HG02571 (cell line): Measurements from ENCODE around the gene ANKS1A.

Experiments used
- ATAC-seq: cut with Tn5 transposase; IDR thresholded peaks from one replicate; pipeline ENCODE4 v1.9.1; 2021; ENCODE audit warnings: mild to moderate bottlenecking, moderate library complexity; ENCODE audit not compliant: unreplicated experiment

ANKS1A gene

GRCh38 chr6:35018746-35019145, 129.7 kb downstream of the ANKS1A start:
- ATAC-seq: no peak

DNA sequence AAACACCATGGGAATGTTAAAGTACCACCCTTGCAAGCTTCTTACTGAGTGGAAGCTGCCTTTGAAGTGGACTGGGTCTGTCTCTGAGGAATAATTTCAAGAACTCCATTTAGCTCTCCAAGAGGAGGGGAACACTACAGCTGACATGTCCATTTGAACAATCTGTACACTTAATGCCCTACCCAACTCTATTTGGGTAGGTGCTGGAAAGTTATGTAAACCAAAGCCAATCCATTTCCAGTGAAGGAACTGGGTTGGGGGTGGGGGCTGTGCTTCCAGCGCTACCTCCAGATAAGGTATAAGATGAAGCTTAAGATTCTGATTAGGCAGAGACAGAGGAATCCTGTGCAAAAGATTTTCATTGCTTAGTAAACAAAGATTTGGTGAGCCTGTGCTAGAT, 130.1 kb downstream of the ANKS1A start:
- ATAC-seq: no peak

DNA sequence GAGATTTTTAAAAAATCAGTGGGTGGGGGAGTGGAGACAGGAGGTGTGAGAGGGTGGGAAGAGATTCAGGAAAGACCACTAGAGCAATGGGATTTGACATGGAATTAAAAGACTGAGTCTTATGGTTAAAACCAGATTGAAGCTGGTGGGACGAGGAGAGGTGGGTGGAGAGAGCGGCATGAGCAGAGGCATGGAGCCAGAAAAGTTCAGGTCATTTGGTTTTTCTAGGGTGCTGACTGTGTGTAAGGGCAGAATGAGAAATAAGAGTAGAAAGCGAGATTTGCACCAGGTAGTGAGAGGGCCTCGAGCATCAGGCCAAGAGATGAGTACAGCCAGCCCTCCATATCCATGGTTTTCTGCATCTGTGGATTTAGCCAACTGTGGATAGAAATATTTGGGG, 130.8 kb downstream of the ANKS1A start:
- no peak for ATAC-seq

- ATAC-seq: no peak
These were observed 131.9 kb downstream of the ANKS1A start for GRCh38 chr6:35021004-35021403.

- no peak for ATAC-seq
These were observed 134.3 kb downstream of the ANKS1A start for GRCh38 chr6:35023091-35024000.

- no peak for ATAC-seq
These were observed 135.5 kb downstream of the ANKS1A start for GRCh38 chr6:35024551-35025054.

- no peak for ATAC-seq
These were observed 136.5 kb downstream of the ANKS1A start for GRCh38 chr6:35025232-35026188.

DNA sequence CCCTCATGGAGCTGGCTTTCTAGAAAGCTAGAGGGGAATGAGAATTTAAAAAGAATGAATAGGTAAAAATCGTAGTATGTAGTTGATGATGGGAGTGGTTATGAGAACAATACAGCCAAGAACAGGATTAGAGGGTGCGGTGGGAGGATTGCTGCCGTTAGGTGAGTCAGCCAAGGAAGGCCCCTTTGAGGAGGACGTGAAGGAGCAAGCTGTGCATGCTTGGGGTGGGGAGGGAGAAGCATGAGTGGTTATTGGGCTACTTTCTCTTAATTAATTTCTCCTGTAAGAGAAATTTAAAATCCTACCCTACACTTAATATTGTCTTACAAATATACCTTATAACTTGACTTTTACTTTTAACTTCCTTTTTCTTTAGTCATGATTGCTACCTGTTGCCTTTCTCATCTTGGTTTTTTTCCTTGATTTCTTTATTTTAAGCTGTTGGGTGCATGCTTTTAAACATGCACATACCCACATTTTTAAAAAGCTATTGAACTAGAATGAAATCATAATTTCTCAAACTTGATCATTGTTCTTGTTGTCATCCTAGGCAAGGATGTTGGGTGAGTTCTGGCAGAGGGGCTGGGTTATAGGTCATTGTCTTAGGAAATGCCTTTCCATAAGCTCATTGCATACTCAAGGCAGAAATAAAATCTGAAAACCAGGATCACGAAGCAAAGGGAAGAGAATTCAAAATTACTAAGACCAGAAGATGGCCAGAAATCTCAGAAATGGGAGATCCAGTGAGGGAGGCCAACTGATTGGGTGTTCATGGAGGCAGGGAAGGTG, 137.6 kb downstream of the ANKS1A start:
- no peak for ATAC-seq

- ATAC-seq: no peak
These were observed 138.8 kb downstream of the ANKS1A start for GRCh38 chr6:35027807-35028206.

DNA sequence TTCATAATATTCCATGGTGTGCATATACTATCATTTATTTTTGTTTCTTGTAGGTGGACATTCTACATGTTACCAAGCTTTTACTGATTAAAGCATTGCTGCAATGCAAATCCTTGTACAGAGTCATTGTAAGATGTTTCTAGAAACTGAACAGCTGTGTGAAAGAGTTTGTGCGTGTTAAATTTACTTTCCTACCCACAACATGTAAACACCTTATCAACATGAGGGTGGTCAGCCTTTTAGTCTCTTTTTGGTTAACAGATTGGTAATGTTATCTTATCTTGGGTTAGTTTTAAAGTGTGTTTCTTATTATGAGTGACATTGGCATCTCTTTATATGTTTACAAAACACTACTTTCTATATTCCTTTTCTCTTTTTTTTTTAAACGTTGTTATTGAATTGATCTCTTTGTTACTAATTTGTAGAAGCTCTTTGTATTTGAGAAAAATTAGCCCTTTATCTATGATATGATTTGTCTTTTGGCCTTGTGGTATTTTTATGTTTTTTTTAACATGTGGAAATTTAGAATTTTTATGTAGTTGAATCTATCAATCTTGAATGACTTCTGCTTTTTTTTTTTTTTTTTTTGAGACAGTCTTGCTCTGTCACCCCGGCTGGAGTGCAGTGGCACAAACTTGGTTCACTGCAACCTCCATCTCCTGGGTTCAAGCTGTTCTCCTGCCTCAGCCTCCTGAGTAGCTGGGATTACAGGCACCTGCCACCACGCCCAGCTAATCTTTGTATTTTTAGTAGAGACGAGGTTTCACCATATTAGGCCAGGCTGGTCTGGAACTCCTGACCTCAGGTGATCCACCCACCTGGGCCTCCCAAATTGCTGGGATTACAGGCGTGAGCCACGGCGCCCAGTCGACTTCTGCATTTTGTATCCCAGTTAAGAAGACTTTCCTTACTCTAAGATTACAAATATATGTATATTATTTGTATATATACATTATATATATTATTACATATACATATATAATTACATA, 140.0 kb downstream of the ANKS1A start:
- no peak for ATAC-seq

GRCh38 chr6:35030099-35030498, 141.0 kb downstream of the ANKS1A start:
- no peak for ATAC-seq

DNA sequence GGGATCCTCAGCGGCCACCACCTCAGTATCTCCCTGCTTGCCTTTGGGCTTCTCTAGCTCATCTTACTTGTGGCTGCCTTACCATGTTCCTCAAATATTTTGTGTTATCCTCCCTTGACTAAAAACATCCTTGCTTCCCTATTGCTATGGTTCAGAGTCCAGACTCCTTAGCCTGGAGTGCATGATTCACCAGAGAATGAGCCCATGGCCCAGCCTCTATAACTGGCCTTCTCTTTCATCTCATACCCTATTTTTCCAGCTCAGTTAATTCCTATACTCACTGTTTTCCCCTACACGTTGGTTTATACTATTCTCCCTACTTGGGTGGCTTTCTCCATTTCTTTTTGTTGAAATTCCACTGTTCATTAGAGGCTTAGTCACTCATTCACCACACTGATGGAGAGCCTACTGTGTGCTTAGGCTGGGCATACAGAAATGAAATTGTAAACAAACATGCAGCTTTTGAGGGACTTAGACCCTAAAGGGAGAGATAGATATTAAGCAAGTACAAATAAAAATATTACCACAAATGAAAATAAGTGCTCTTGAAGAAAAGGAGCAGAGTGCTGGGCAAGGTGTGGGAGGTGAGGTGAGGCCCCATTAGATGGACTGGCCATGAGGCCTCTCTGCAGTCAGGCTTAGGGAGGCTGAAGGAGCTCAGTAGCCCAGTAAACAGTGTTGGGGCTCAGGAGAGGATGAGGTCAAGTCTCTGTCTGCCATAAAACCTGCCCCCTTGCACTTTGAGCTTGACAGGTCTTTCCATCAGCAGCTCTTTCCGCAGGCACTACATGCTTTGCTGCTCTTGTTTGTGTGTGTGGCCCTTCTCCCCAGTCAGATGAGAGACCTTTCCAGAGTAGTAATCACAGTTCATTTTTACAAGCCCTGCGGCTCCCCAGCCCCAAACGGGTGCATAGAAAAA, 142.8 kb downstream of the ANKS1A start:
- ATAC-seq: no peak

DNA sequence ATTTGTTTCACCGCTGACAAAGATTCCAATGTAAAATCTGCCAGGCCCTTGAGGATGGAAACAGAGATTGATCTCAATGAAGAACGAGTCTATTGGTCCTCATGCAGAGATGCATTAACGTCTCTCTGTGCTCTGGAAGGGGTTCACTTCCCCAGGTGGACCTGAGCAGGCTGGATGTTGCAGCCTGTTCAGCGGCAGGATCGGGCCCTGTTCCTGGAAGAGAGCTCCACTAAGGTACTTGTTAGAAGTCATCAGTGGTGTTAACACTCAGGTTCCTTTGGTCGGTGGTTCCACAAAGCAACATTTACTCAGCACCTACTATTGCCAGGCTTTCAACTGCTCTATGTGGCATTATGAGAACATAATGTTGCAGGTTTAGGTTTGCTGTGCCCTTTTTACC, 144.6 kb downstream of the ANKS1A start:
- no peak for ATAC-seq

DNA sequence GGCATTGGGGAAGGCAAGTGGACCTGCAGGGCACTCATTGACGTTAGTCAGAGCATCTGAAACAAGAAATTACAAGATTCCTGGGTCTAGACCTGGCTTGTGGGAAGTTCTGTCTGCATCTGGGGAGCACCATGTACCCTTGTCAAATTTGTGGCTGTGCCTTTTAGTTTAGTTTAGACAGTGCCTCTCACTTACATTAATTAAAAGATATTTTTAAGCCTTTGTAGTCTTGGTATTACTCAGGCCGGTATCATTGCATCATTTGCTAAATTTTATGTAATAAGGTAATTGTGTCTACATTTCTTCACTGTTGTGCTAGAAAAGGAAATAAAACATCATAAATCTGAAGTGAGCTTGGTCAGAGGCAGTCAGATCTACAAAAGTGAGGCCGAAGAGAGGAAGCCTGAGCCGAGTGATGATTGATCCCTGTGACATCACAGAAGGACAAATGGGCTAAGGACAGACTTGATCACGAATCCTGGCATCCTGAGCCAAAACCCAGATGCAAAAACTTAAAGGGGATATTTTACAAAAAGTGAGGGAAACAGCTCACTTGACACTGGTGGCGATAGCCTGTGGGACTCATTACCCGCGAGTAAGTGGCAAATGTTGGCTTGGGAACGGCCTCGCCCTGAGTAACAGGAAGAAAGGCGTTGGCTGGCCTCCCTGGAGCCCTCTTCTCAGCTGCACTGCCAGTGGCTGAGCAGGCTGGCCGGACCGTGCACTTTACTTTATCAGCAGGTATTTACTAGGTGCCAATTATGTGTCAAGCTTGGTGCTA, 145.5 kb downstream of the ANKS1A start:
- ATAC-seq: no peak

- ATAC-seq: no peak
These were observed 146.5 kb downstream of the ANKS1A start for GRCh38 chr6:35035481-35036030.

DNA sequence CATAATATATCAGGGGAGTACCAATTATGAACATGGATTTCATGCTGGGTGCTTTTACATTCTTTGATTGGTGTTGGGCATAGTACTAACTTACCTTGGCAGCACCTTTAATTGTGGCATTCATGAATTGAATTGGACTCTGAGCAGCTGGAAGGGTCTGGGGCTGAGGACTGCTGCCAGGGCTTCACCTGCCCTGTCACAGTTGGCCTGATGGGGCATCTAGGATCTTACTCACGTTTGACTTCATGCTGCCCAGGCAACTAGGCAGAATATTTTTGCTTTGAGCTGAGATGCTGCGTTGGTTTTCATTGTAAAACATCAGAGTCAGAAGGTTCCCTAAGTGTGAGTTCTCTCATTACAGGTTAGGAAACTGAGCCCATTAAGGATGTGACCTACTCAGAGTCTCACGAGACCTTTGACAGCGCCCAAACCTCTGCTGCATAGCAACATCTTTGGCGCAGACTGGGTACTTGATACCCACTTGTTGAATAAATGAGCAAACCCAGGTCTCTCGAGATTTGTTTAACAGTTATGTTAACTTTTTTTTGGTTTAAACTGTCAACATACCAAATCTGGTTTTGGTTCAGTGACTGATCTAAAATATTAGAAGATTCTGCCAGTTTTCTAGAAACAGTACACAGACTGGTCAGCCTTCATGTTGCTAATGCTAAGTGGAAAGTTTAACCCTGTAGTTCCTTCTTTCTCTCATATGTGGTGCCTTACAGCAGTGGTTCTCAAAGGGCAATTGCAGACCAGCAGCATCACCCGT, 147.2 kb downstream of the ANKS1A start:
- no peak for ATAC-seq
